Osteocyte (in vitro differentiated cells): Measurements from ENCODE around the gene COPS8. TPM values are rescaled to one million over a fixed set of nuclear protein-coding genes. Genes with fewer than 3 reads are reported as not detected.
A peak's percentile ranks its signal among the peaks of the same experiment; 100 is the strongest.

Experiments used
- DNase-seq: peaks from one replicate; pipeline ENCODE4 v3.0.0; 2021; ENCODE audit warnings: mixed read lengths; ENCODE audit not compliant: unreplicated experiment; ENCODE audit errors: extremely low spot score
- H3K27ac Mint-ChIP-seq: one replicate; pipeline ENCODE4 v1.8.0; 2021; ENCODE audit warnings: mild to moderate bottlenecking, mixed read lengths; ENCODE audit not compliant: unreplicated experiment
- H3K27me3 Mint-ChIP-seq: one replicate; pipeline ENCODE4 v1.8.0; 2021; ENCODE audit warnings: mixed read lengths; ENCODE audit not compliant: unreplicated experiment
- H3K36me3 Mint-ChIP-seq: one replicate; pipeline ENCODE4 v1.8.0; 2021; ENCODE audit warnings: mixed read lengths; ENCODE audit not compliant: unreplicated experiment
- H3K4me1 Mint-ChIP-seq: one replicate; pipeline ENCODE4 v1.8.0; 2021; ENCODE audit warnings: mixed read lengths; ENCODE audit not compliant: unreplicated experiment
- H3K4me3 Mint-ChIP-seq: one replicate; pipeline ENCODE4 v1.8.0; 2021; ENCODE audit warnings: mild to moderate bottlenecking, moderate library complexity, mixed read lengths; ENCODE audit not compliant: unreplicated experiment
- H3K9me3 Mint-ChIP-seq: one replicate; pipeline ENCODE4 v1.8.0; 2021; ENCODE audit warnings: mixed read lengths; ENCODE audit not compliant: unreplicated experiment
- CTCF ChIP-seq: fragments of 200-600 bp; sonication (generic); IDR thresholded peaks from 2 replicates; pipeline ENCODE4 v1.5.0; 2021; ENCODE audit warnings: antibody characterized with exemption, mild to moderate bottlenecking, moderate library complexity
- total RNA-seq: library from RNA; stranded (reverse); gene quantifications from 2 replicates; pipeline ENCODE4 v1.2.1, GENCODE V29; 2021

COPS8 gene
- total RNA-seq, 1 donor from 2014 or later: 104 TPM

- no peaks in the 10 kb centered on the region for H3K27me3 Mint-ChIP-seq
- H3K9me3 Mint-ChIP-seq: no peaks in the 10 kb centered on the region
- no peaks in the 10 kb centered on the region for H3K36me3 Mint-ChIP-seq
- H3K27ac Mint-ChIP-seq: no peak overlapping the region
- no peak overlapping the region for H3K4me3 Mint-ChIP-seq
- TF ChIP-seq CTCF: no peak
- H3K4me1 Mint-ChIP-seq: peaks cover 11% of the 10 kb centered on the region
- DNase-seq: peak; percentile 80
These were observed 27.3 kb upstream of the COPS8 start for GRCh38 chr2:237058423-237058822.

DNA sequence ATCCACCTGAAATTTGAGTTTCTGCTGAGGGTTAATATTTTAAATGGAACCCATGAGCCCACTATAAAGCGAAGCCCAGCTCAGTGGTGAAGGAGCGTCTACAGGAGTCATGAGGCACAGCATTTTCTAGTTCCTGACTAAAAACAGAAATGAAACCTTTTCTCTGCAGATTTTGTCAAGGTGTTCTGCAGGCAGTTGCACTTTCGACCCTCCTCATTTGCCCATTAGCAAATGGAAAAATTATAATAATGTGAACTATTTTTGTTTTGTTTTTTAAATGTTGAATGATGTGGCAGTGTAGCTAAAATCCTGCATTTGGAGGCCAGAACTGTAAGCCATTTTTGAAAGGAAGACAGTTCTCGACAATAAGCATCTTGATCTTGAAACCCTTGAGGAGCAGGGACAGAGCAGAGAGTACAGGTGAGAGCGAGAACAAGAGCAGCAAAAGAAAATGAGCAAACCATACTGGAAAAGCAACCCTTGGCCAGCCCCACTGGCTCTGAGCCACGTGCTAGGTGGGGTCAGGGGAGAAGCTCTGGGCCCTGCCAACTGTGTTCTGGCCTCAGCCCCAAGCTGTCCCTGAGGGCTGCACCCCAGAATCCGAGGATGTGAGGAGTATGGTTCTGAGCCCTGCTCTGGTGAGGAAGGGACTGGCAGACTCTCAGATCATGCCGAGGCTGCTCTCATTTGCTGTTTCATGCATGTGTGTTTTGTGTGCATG is 26.4 kb upstream of the COPS8 start:
- Mint-ChIP-seq H3K36me3 (no peaks in the 10 kb centered on the region), H3K4me3 (no peak overlapping the region), H3K4me1 (peaks cover 11% of the 10 kb centered on the region), H3K27ac (no peak overlapping the region), H3K27me3 (no peaks in the 10 kb centered on the region), H3K9me3 (no peaks in the 10 kb centered on the region)
- no peak for TF ChIP-seq CTCF
- DNase-seq: peak; percentile 27

- Mint-ChIP-seq H3K36me3 (no peaks in the 10 kb centered on the region), H3K9me3 (no peaks in the 10 kb centered on the region), H3K4me3 (no peak overlapping the region), H3K27me3 (no peaks in the 10 kb centered on the region), H3K4me1 (peaks cover 11% of the 10 kb centered on the region), H3K27ac (no peak overlapping the region)
- peak; percentile 87 for TF ChIP-seq CTCF
- DNase-seq: no peak
These were observed 25.0 kb upstream of the COPS8 start for GRCh38 chr2:237060534-237061312.

DNA sequence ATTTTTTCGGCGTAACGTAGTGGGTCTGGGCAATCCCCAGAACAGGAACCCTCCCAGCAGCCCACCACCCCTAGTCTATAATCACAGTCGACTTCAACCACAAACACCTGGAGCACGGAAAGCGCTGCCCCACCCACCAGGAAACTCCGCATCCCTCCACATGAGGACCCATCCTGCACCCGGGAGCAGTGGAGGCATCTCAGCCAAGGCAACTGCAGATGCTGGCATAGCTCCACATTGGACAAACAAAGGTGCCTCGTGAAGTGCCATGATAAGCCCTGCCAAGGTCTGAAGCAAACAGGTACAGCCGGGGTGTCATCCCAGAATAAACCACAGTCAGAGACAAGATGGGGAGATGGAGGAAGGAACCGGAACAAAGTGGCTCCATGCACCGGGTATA is 24.3 kb upstream of the COPS8 start:
- no peak for TF ChIP-seq CTCF
- Mint-ChIP-seq H3K27me3 (no peaks in the 10 kb centered on the region), H3K9me3 (no peaks in the 10 kb centered on the region), H3K27ac (no peak overlapping the region), H3K4me3 (no peak overlapping the region), H3K4me1 (peaks cover 11% of the 10 kb centered on the region), H3K36me3 (no peaks in the 10 kb centered on the region)
- DNase-seq: no peak

GRCh38 chr2:237062585-237062984 is 23.1 kb upstream of the COPS8 start:
- DNase-seq: no peak
- Mint-ChIP-seq H3K4me1 (peaks cover 11% of the 10 kb centered on the region), H3K36me3 (peaks cover 2% of the 10 kb centered on the region), H3K27ac (no peak overlapping the region), H3K4me3 (no peak overlapping the region), H3K9me3 (no peaks in the 10 kb centered on the region), H3K27me3 (no peaks in the 10 kb centered on the region)
- no peak for TF ChIP-seq CTCF
